Cardiac muscle cell (in vitro differentiated cells and primary cell): Measurements from ENCODE around the gene ARFIP2. TPM values are rescaled to one million over a fixed set of nuclear protein-coding genes. Genes with fewer than 3 reads are reported as not detected.

Experiments
- DNase-seq, 2 donors: peaks; one replicate each; pipeline versions ENCODE4 v3.0.0 to v3.0.0-alpha.2; 2010 to 2017; ENCODE audit warnings: low read depth in 1 of 2, low spot score in 1 of 2
- H3K27ac ChIP-seq: fragments of 200-600 bp; sonication (generic); 2 replicates; pipeline ENCODE4 v1.5.1; 2016
- H3K27me3 ChIP-seq: fragments of 200-600 bp; sonication (generic); 2 replicates; pipeline ENCODE4 v1.6.0; 2016; ENCODE audit warnings: control low read depth
- H3K36me3 ChIP-seq: fragments of 200-600 bp; sonication (generic); 2 replicates; pipeline ENCODE4 v1.5.1; 2016; ENCODE audit warnings: control low read depth
- H3K4me1 ChIP-seq: fragments of 200-600 bp; sonication (generic); 2 replicates; pipeline ENCODE4 v1.8.1; 2017; ENCODE audit warnings: low read depth, mild to moderate bottlenecking, mixed run types
- H3K4me3 ChIP-seq: fragments of 200-600 bp; sonication (generic); 2 replicates; pipeline ENCODE4 v1.5.1; 2016; ENCODE audit warnings: mild to moderate bottlenecking
- H3K9me3 ChIP-seq: fragments of 200-600 bp; sonication (generic); 2 replicates; pipeline ENCODE4 v1.5.1; 2017; ENCODE audit warnings: low read depth, mild to moderate bottlenecking, control low read depth
- polyA plus RNA-seq: library from polyadenylated mRNA; unstranded; fragments of >200 nt; fragmentation: Nextera tagmentation; extraction: Ambion mirVana; gene quantifications from 2 replicates; pipeline ENCODE4 v1.2.1, GENCODE V29; 2016
- total RNA-seq: library from RNA; depleted of rRNA; stranded (reverse); fragments of >200 nt; gene quantifications from 2 replicates; pipeline ENCODE4 v1.2.3, GENCODE V29; 2016
- TF ChIP-seq, protein P1 (sequence below): IDR thresholded peaks from 2 replicates; pipeline ENCODE4 v1.5.1; 2012; ENCODE audit warnings: low read depth, mild to moderate bottlenecking, low read length

Gene ARFIP2
- total and polyA plus RNA-seq, 2 experiments from 2014 or later: 52.7 to 68.9 TPM

DNA sequence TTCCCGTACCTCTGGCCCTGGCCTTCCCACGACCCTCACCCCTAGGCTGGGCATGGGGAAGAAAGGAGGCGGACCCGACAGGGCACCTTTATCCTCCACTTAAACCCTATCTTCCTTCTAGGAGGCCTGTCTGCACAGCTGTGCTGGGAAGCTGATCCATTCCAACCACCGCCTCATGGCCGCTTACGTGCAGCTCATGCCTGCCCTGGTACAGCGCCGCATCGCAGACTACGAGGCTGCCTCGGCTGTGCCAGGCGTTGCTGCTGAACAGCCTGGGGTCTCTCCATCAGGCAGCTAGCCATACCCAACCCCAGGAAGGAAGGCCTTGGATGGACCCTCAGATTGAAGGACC is 769 bp upstream of the ARFIP2 start:
- H3K27me3 ChIP-seq: no peaks in the 10 kb centered on the region
- H3K4me1 ChIP-seq: peaks cover 8% of the 10 kb centered on the region
- peak overlapping the region; percentile 79 for H3K4me3 ChIP-seq
- H3K27ac ChIP-seq: peak overlapping the region; percentile 99
- TF ChIP-seq, protein P1, sequence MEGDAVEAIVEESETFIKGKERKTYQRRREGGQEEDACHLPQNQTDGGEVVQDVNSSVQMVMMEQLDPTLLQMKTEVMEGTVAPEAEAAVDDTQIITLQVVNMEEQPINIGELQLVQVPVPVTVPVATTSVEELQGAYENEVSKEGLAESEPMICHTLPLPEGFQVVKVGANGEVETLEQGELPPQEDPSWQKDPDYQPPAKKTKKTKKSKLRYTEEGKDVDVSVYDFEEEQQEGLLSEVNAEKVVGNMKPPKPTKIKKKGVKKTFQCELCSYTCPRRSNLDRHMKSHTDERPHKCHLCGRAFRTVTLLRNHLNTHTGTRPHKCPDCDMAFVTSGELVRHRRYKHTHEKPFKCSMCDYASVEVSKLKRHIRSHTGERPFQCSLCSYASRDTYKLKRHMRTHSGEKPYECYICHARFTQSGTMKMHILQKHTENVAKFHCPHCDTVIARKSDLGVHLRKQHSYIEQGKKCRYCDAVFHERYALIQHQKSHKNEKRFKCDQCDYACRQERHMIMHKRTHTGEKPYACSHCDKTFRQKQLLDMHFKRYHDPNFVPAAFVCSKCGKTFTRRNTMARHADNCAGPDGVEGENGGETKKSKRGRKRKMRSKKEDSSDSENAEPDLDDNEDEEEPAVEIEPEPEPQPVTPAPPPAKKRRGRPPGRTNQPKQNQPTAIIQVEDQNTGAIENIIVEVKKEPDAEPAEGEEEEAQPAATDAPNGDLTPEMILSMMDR: no peak
- no peaks in the 10 kb centered on the region for H3K9me3 ChIP-seq
- peaks cover 24% of the 10 kb centered on the region for H3K36me3 ChIP-seq
- peak in 1 of 2 donors; percentile 13 for DNase-seq

DNA sequence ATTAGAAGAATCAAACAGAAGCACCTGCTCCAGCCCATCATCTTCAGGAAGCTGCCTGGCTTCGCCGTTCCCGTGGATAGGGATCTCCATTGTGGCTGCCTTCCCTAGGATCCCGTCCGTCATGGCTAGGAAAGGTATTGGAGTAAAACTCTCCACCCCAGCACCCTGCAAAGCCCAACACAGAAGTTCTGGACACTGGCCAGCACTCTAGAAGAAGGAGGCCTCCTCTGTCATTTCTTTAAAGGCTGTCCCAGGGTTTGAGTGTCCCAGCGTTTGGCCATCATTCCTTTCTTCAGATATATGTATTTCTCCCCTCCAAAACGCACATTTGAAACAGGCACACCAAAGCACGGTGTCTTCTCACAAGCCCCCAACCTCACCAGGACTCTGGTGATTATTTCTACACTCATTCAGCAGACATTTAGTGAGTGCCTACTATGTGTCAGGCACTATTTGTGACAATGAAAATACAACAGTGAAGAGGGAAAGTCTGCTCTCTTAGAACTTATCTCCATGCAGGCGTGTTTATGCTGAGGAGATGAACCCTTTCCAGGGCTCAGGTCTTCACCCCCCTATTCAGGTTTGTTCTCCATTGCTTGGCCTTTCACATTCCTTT is 724 bp downstream of the ARFIP2 start:
- Histone ChIP-seq H3K27me3 (no peaks in the 10 kb centered on the region), H3K9me3 (no peaks in the 10 kb centered on the region), H3K4me1 (peaks cover 8% of the 10 kb centered on the region), H3K4me3 (peak overlapping the region; percentile 79), H3K27ac (peak overlapping the region; percentile 77), H3K36me3 (peaks cover 19% of the 10 kb centered on the region)
- DNase-seq: peak in 1 of 2 donors; percentile 24
- TF ChIP-seq, protein P1: no peak

DNA sequence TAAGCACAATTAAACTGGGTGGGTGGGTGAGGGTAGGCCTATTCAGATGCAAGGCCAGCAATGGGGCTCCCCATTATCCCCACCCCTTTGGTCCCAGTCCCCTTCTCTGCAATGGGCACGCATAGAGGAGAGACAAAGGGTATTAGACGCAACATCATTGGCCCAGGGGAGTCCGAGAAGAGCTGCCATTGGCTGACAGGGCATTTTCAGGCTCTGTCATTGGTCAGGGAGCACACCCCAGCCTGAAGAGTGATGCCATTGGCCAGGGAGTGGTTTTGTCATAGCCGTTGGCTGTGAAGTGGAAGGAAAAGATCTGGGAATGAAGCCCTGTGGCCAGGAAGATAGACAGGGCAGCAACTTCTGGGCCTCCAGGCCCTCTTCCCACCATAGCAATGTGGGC is 4.6 kb downstream of the ARFIP2 start:
- DNase-seq: no peak
- H3K27me3 ChIP-seq: no peaks in the 10 kb centered on the region
- no peak overlapping the region for H3K4me3 ChIP-seq
- H3K36me3 ChIP-seq: peaks cover 10% of the 10 kb centered on the region
- H3K9me3 ChIP-seq: no peaks in the 10 kb centered on the region
- no peaks in the 10 kb centered on the region for H3K4me1 ChIP-seq
- TF ChIP-seq, protein P1: no peak
- H3K27ac ChIP-seq: no peak overlapping the region

DNA sequence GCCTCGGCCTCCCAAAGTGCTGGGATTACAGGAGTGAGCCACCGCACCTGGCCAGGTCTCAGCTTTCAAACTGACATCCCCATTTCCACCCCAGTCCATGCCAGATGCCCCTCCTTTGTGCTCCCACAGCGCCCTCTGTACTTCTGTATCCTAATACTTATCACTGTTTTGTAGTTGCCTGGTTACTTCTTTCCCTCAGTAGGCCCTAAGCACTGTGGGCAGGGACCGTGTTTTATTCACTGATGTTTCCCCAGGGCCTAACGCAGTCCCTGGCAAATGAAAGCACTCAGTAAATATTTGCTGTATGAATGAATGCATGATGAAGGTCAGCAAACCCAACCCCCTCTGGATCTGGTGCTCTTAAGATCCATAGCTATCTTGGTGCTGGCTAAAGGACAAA is 5.2 kb downstream of the ARFIP2 start:
- DNase-seq: no peak
- Histone ChIP-seq H3K4me1 (no peaks in the 10 kb centered on the region), H3K27ac (no peak overlapping the region), H3K36me3 (peaks cover 10% of the 10 kb centered on the region), H3K27me3 (no peaks in the 10 kb centered on the region), H3K4me3 (no peak overlapping the region), H3K9me3 (no peaks in the 10 kb centered on the region)
- TF ChIP-seq, protein P1: no peak

DNA sequence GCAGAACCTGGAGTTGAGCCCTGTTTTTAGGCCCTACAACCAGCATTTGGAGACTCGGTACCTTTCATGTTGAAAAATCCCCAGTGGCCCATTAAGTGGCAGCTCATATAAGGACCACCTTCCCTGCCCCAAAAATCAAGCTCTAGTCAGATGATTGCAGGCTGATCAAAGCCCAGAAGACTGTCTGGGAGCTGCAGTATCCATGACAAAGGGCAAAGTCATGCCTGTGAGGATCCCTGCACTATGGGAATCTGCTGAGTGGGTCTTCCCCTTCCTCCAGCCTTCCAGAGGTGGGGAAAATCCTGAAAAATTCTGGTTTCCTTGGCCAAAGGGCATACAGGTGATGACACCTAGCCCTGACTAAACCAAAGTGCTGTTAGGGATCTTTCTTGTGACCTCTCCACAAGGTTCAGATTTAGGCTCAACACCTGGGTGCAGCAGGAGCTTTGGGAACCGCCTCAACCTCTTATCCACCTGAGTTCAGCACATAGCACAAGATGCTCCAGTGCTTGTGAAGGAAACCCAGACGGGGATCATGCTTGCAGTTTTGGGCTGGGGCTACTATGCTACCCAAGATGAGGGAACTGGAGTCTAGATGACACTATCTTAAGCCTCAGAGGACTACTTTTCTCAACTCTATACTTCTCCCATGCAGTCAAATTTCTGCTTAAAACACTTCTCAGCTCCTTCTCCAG is 6.2 kb downstream of the ARFIP2 start:
- H3K27ac ChIP-seq: peak overlapping the region; percentile 88

More for the DNA sequence above, 6.2 kb downstream of the ARFIP2 start:
- TF ChIP-seq, protein P1: no peak
- no peaks in the 10 kb centered on the region for H3K4me1 ChIP-seq
- no peak overlapping the region for H3K4me3 ChIP-seq
- no peaks in the 10 kb centered on the region for H3K9me3 ChIP-seq
- peaks cover 10% of the 10 kb centered on the region for H3K36me3 ChIP-seq
- no peaks in the 10 kb centered on the region for H3K27me3 ChIP-seq
- no peak for DNase-seq
